WTC11 (cell line): ENCODE results near the gene CLDN9. TPM values are rescaled to one million over a fixed set of nuclear protein-coding genes. Genes with fewer than 3 reads are reported as not detected.

Source experiments
- ATAC-seq: fragments of 200-7000 bp; cut with Tn5 transposase; 2 replicates; pipeline ENCODE4 v1.10.0; 2021; ENCODE audit warnings: mild to moderate bottlenecking, moderate library complexity
- CTCF ChIA-PET: fragments of 300-600 bp; sonication (Branson Sonifier 250); formaldehyde crosslinking; loops from one replicate; lab custom pipeline; 2021; ENCODE audit warnings: antibody characterized with exemption; lab: Charles Lee
- POLR2A ChIA-PET: fragments of 350-600 bp; sonication (Branson Sonifier 250); formaldehyde crosslinking; loops from one replicate; lab custom pipeline; 2021; ENCODE audit warnings: antibody characterized with exemption; lab: Charles Lee
- DNase-seq: peaks from one replicate; pipeline ENCODE4 v3.0.0; 2021; ENCODE audit warnings: low spot score
- H3K27ac Mint-ChIP-seq: 2 replicates; pipeline ENCODE4 v1.8.0; 2021; ENCODE audit warnings: mixed read lengths
- H3K27me3 Mint-ChIP-seq: 2 replicates; pipeline ENCODE4 v1.8.0; 2021; ENCODE audit warnings: low read depth, mild to moderate bottlenecking, moderate library complexity, mixed read lengths
- H3K36me3 Mint-ChIP-seq: 2 replicates; pipeline ENCODE4 v1.8.0; 2021; ENCODE audit warnings: mixed read lengths
- H3K4me1 Mint-ChIP-seq: 2 replicates; pipeline ENCODE4 v1.8.0; 2022; ENCODE audit warnings: mixed read lengths
- H3K4me3 Mint-ChIP-seq: 2 replicates; pipeline ENCODE4 v1.8.0; 2021; ENCODE audit warnings: mild to moderate bottlenecking, moderate library complexity, mixed read lengths
- H3K9me3 Mint-ChIP-seq: 2 replicates; pipeline ENCODE4 v1.8.0; 2021; ENCODE audit warnings: mixed read lengths
- AR ChIP-seq: fragments of 250-450 bp; sonication (Bioruptor Pico); IDR thresholded peaks from 2 replicates; pipeline ENCODE4 v1.9.0; 2021; ENCODE audit warnings: mild to moderate bottlenecking
- CBFB ChIP-seq: sonication (generic); formaldehyde crosslinking; IDR thresholded peaks from 2 replicates; pipeline ENCODE4 v1.8.1; 2022; ENCODE audit warnings: mild to moderate bottlenecking, low read depth, missing genetic modification reagents
- E2F1 ChIP-seq: sonication (generic); formaldehyde crosslinking; IDR thresholded peaks from 2 replicates; pipeline ENCODE4 v1.8.0; 2022; ENCODE audit warnings: mild to moderate bottlenecking, missing genetic modification reagents
- ERG ChIP-seq: fragments of 250-450 bp; sonication (Bioruptor Pico); IDR thresholded peaks from 2 replicates; pipeline ENCODE4 v1.8.0; 2021; ENCODE audit warnings: mild to moderate bottlenecking
- FOXJ3 ChIP-seq: sonication (generic); formaldehyde crosslinking; IDR thresholded peaks from 2 replicates; pipeline ENCODE4 v1.9.0; 2021; ENCODE audit warnings: missing genetic modification reagents, mild to moderate bottlenecking, borderline replicate concordance
- FOXK1 ChIP-seq: sonication (generic); formaldehyde crosslinking; IDR thresholded peaks from 2 replicates; pipeline ENCODE4 v1.8.0; 2022; ENCODE audit warnings: mild to moderate bottlenecking, moderate library complexity, missing genetic modification reagents
- GTF2I ChIP-seq: fragments of 250-450 bp; sonication (Bioruptor Pico); conservative IDR thresholded peaks from 2 replicates; pipeline ENCODE4 v1.4.0; 2021; ENCODE audit warnings: mild to moderate bottlenecking
- HMGA2 ChIP-seq: fragments of 250-450 bp; sonication (Bioruptor Pico); IDR thresholded peaks from 2 replicates; pipeline ENCODE4 v1.4.0; 2021; ENCODE audit warnings: mild to moderate bottlenecking, moderate library complexity
- MLX ChIP-seq: sonication (generic); formaldehyde crosslinking; IDR thresholded peaks from 2 replicates; pipeline ENCODE4 v1.8.1; 2023; ENCODE audit warnings: mild to moderate bottlenecking, missing genetic modification reagents, moderate library complexity
- MXD4 ChIP-seq: fragments of 250-450 bp; sonication (Bioruptor Pico); IDR thresholded peaks from 2 replicates; pipeline ENCODE4 v1.8.0; 2021; ENCODE audit warnings: mild to moderate bottlenecking, moderate library complexity, borderline replicate concordance
- NFYB ChIP-seq: sonication (generic); formaldehyde crosslinking; conservative IDR thresholded peaks from 2 replicates; pipeline ENCODE4 v1.8.0; 2022; ENCODE audit warnings: low read depth, missing genetic modification reagents
- OVOL2 ChIP-seq: fragments of 250-450 bp; sonication (Bioruptor Pico); IDR thresholded peaks from 2 replicates; pipeline ENCODE4 v1.9.0; 2021; ENCODE audit warnings: mild to moderate bottlenecking, borderline replicate concordance
- PRRX2 ChIP-seq: fragments of 250-450 bp; sonication (Bioruptor Pico); IDR thresholded peaks from 2 replicates; pipeline ENCODE4 v1.8.0; 2021; ENCODE audit warnings: mild to moderate bottlenecking
- USF1 ChIP-seq: sonication (generic); formaldehyde crosslinking; IDR thresholded peaks from 2 replicates; pipeline ENCODE4 v1.8.0; 2022; ENCODE audit warnings: mild to moderate bottlenecking, missing genetic modification reagents
- ZBTB43 ChIP-seq: sonication (generic); formaldehyde crosslinking; IDR thresholded peaks from 2 replicates; pipeline ENCODE4 v1.8.1; 2023; ENCODE audit warnings: mild to moderate bottlenecking, missing genetic modification reagents
- ZNF219 ChIP-seq: sonication (generic); formaldehyde crosslinking; IDR thresholded peaks from 2 replicates; pipeline ENCODE4 v1.8.0; 2023; ENCODE audit warnings: missing genetic modification reagents, mild to moderate bottlenecking, borderline replicate concordance
- ZNF317 ChIP-seq: sonication (generic); formaldehyde crosslinking; IDR thresholded peaks from 2 replicates; pipeline ENCODE4 v1.8.1; 2023; ENCODE audit warnings: low read depth, mild to moderate bottlenecking, moderate library complexity, missing genetic modification reagents, borderline replicate concordance
- ZNF532 ChIP-seq: fragments of 250-450 bp; sonication (Bioruptor Pico); IDR thresholded peaks from 2 replicates; pipeline ENCODE4 v1.9.0; 2021; ENCODE audit warnings: mild to moderate bottlenecking, borderline replicate concordance
- total RNA-seq: library from RNA; stranded (reverse); gene quantifications from 3 replicates; pipeline ENCODE4 v1.2.3, GENCODE V29; 2021

Gene CLDN9
- total RNA-seq, 1 experiment from 2014 or later: 0.92 TPM

GRCh38 chr16:3060339-3061127, 47.8 kb downstream of the CLDN9 start (continued):
- TF ChIP-seq MLX (no peak), GTF2I (CRISPR knock-in tag) (no peak), AR (no peak), ERG (CRISPR knock-in tag) (no peak), E2F1 (CRISPR knock-in tag) (no peak), PRRX2 (no peak), FOXK1 (no peak)

GRCh38 chr16:3062553-3062952, 49.8 kb downstream of the CLDN9 start:
- Mint-ChIP-seq H3K4me3 (no peak overlapping the region), H3K9me3 (no peaks in the 10 kb centered on the region), H3K36me3 (no peaks in the 10 kb centered on the region), H3K27ac (no peak overlapping the region), H3K27me3 (peaks cover 3% of the 10 kb centered on the region; the same call in 1 of the 2 replicates), H3K4me1 (peaks cover 29% of the 10 kb centered on the region)
- no peak for DNase-seq
- ATAC-seq: no peak
- ChIA-PET POLR2A (no interaction called here), CTCF (interaction anchor here (1.6 kb wide), 1 partner anchor 25 kb away, joined by 3 read pairs; no protein-coding TSS in a partner anchor)
- TF ChIP-seq AR (no peak), FOXJ3 (CRISPR knock-in tag) (no peak), HMGA2 (CRISPR knock-in tag) (no peak), USF1 (CRISPR knock-in tag) (no peak), NFYB (CRISPR knock-in tag) (no peak), ZNF317 (CRISPR knock-in tag) (no peak), OVOL2 (CRISPR knock-in tag) (no peak), ZNF532 (no peak), CBFB (no peak), ZBTB43 (CRISPR knock-in tag) (no peak), ZNF219 (CRISPR knock-in tag) (no peak), MXD4 (no peak)
